A673 (cell line): Measurements from ENCODE around the gene IQCK.

Source experiments
- EZH2 ChIP-seq: fragments of 200-600 bp; sonication (generic); IDR thresholded peaks from 2 replicates; pipeline ENCODE4 v1.6.1; 2017; ENCODE audit warnings: borderline replicate concordance, low read depth, mild to moderate bottlenecking, mixed read lengths, antibody characterized with exemption, low read length; ENCODE audit not compliant: poor library complexity, severe bottlenecking
- TF ChIP-seq, protein P1 (sequence below): fragments of 300-800, 200-600 bp; sonication (generic); conservative IDR thresholded peaks from 2 replicates; pipeline ENCODE4 v1.5.1; 2017; ENCODE audit warnings: low read depth, mild to moderate bottlenecking, antibody characterized with exemption, low read length, moderate library complexity, mixed read lengths

DNA sequence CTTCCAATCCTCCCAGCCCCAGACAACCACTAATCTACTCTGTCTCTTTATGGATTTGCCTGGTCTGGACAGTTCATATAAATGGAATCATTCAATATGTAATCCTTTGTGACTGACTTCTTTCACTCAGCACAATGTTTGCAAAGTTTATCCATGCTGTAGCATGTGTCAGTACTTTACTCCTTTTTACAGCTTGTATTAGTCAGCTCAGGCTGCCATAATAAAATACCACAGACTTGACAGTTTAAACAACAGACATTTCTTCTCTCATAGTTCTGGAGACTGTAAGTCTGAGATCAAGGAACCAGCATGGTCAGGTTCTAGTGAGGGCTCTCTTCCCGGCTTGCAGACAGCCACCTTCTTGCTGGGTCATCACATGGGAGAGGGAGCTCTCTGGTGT lies 125.3 kb downstream of the IQCK start:
- no peak for TF ChIP-seq EZH2
- TF ChIP-seq, protein P1, sequence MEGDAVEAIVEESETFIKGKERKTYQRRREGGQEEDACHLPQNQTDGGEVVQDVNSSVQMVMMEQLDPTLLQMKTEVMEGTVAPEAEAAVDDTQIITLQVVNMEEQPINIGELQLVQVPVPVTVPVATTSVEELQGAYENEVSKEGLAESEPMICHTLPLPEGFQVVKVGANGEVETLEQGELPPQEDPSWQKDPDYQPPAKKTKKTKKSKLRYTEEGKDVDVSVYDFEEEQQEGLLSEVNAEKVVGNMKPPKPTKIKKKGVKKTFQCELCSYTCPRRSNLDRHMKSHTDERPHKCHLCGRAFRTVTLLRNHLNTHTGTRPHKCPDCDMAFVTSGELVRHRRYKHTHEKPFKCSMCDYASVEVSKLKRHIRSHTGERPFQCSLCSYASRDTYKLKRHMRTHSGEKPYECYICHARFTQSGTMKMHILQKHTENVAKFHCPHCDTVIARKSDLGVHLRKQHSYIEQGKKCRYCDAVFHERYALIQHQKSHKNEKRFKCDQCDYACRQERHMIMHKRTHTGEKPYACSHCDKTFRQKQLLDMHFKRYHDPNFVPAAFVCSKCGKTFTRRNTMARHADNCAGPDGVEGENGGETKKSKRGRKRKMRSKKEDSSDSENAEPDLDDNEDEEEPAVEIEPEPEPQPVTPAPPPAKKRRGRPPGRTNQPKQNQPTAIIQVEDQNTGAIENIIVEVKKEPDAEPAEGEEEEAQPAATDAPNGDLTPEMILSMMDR = no peak
